ENCODE data around the gene ZPR1.
"Not testable (repeated sequence)": the region's sequence is repeated elsewhere in the genome, so short reads cannot be mapped to it uniquely, and the experiment has no call there.

ZPR1 gene

DNA sequence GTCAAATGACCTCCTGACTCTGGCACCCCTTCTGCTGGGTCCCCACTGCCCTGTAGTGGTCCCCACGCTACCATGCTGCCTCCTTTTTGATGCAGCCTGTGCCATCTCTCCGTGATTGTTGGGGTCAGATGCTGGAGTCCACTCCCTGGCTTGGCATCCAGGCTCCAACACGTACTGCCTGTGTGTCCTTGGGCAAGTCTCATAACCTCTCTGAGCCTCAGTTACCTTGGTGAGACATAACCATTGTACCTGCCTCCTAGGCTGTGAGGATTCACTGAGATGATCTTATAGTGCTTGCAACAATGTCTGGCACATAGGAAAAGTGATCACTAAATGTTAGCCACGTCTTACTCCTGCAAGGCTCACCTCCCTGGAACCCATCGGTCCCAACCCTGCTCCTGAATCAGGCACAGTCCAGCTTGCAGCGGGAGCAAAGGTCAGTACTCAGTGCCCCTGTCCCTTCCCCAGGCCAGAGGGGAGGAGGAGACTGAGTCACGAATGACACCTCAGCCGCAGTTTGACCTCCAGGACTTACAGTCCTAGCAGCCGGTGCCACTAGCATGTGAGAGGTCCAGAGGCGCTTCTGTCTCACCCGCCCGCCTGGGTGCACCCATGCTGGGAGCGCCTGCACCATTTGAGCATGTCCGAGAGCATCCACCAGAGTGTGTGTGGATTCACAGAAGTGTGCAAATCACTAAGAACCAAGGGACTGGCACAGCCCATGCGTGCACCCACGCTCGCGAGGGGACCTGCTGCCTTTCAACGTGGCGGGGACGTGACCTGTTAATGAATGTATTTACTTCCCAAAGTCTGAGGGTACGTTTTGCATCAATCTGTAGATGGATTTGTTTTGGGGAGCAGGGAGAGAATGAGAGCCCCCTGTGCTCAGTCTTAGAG lies 38.3 kb upstream of the ZPR1 start:
- H3K4me3 ChIP-seq (ENCODE audit: low read length), result no peak overlapping the region
- no peak for DNase-seq (ENCODE audit: low read depth, low spot score)

GRCh38 chr11:116825434-116825833 lies 37.6 kb upstream of the ZPR1 start:
- DNase-seq (ENCODE audit: low read depth, low spot score), result no peak

GRCh38 chr11:116823031-116823843 lies 35.4 kb upstream of the ZPR1 start, which contains the start of gene APOA4:
Gene APOA4, minus strand, starts transcription at chr11:116823304. Its CDS starts 113 bp downstream, at chr11:116823191.
- H3K4me3 ChIP-seq (ENCODE audit: low read length), result no peak within 1 kb of the TSS
- DNase-seq (ENCODE audit: low read depth, low spot score), result no peak

More at GRCh38 chr11:116825434-116825833, 37.6 kb upstream of the ZPR1 start:
- no peak overlapping the region for H3K4me3 ChIP-seq (ENCODE audit: low read length)

DNA sequence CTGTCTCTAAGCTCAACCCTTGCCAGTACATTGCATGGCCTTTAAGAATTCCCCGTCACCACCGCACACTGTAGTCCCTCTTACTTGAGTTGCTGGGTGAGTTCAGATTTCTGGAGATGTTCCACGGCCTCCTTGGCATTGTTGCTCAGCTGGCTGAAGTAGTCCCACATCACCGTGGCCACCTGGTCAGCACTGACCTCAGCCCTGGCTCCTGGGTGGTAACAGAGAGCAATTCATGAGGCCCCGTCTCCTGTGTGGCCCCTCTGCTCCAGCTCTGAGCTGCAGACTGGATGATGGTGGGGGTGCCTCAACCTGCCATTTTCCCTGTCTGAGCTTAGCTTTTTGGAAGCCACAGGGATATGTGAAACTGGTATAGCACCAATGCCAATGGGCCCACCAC lies 34.8 kb upstream of the ZPR1 start:
- DNase-seq (ENCODE audit: low read depth, low spot score), result no peak

GRCh38 chr11:116821050-116821918 lies 33.5 kb upstream of the ZPR1 start:
- H3K4me3 ChIP-seq (ENCODE audit: low read length), result no peak overlapping the region
- no peak for DNase-seq (ENCODE audit: low read depth, low spot score)

More for the DNA sequence above, 34.8 kb upstream of the ZPR1 start:
- H3K4me3 ChIP-seq (ENCODE audit: low read length), result no peak overlapping the region

- no peak for DNase-seq (ENCODE audit: low read depth, low spot score)
These were observed 31.2 kb upstream of the ZPR1 start for GRCh38 chr11:116819049-116819448.

GRCh38 chr11:116814502-116814901 lies 26.7 kb upstream of the ZPR1 start:
- no peak for DNase-seq (ENCODE audit: low read depth, low spot score)
- H3K4me3 ChIP-seq (ENCODE audit: low read length), result no peak overlapping the region

More at GRCh38 chr11:116819049-116819448, 31.2 kb upstream of the ZPR1 start:
- no peak overlapping the region for H3K4me3 ChIP-seq (ENCODE audit: low read length)

GRCh38 chr11:116813781-116814471 lies 26.1 kb upstream of the ZPR1 start:
- no peak for DNase-seq (ENCODE audit: low read depth, low spot score)
- no peak overlapping the region for H3K4me3 ChIP-seq (ENCODE audit: low read length)

GRCh38 chr11:116813170-116813569 lies 25.3 kb upstream of the ZPR1 start:
- DNase-seq (ENCODE audit: low read depth, low spot score), result no peak
- no peak overlapping the region for H3K4me3 ChIP-seq (ENCODE audit: low read length)

DNA sequence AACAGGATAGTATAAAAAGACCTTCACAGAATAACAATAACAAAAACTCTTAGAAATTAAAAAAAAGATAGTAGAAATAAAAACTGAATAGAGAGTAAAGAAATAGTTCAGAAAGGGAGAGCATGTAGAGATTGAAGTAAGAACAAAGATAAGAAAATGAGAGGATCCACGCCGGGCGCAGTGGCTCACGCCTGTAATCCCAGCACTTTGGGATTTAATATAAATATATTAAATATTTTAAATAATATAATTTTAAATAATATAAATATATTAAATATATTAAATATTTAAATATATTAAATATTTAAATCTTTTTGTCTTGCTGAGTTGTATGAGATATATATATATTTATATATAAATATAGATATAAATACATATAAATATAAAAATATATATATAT lies 24.3 kb upstream of the ZPR1 start:
- no peak overlapping the region for H3K4me3 ChIP-seq (ENCODE audit: low read length)
- no peak for DNase-seq (ENCODE audit: low read depth, low spot score)

- DNase-seq (ENCODE audit: low read depth, low spot score), result no peak
- H3K4me3 ChIP-seq (ENCODE audit: low read length), result no peak overlapping the region
These were observed 23.4 kb upstream of the ZPR1 start for GRCh38 chr11:116811194-116811593.

DNA sequence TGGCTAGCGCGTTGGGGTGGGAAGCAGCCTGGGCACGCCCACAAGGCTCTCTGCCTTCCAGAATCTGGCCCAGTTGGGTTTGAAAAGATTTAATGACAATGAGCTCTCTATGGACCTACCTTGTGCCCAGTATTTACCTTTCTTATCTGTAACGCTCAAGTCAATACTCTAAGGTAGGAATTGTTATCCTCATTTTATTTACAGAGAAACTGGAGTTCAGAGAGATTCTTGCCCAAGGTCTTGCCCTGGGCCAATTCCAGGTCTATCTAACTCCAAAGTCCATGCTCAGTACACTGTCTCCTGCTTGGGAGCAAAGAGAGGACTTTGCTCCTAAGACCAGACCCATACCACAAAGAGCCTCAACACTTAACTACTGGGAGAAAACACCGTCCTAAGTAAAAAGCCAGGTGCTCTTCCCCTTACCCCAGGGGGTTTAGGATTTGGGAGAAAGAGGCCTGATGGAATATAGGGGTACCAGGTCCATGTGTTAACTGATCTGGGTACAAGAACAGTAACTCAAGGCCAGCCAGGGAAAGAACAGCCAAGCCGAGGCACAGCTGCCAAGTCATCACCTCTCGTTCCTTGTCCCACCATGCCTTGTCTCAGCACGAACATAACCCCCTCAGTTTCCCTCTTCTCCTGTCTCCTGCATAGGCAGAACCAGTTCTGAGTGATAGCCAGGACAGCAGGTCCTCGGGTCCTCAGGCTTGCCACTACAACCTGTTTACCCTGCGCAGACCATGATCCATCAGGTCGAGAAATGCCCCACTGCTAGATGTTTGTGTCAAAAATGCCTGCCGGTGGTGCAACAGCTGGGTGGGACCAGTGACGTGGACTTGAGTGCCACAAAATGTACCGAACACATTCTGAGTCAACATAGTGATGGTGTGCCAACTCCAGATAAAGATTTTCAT lies 20.7 kb upstream of the ZPR1 start:
- H3K4me3 ChIP-seq (ENCODE audit: low read length), result no peak overlapping the region
- DNase-seq (ENCODE audit: low read depth, low spot score), result no peak

- no peak overlapping the region for H3K4me3 ChIP-seq (ENCODE audit: low read length)
- no peak for DNase-seq (ENCODE audit: low read depth, low spot score)
These were observed 19.9 kb upstream of the ZPR1 start for GRCh38 chr11:116807601-116808261.

DNA sequence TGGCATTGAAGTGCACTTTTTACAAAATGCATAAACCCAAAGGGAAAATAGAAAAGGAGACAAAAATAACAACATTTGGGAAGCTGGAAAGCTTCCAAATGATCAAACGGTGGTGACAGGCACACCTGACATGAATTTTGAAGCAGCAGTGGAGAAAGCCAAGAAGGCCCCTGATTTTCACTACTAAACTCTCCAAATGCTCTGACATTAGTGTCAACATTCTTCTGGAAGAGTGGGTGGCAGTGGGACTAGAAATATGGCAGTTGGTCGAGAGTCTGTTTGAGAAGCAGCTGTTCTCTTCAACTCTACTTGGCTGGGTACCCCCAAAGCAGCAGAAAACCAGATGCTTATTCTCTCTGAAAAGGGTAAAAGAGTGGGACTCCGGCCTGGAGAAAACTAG lies 16.2 kb upstream of the ZPR1 start:
- no peak overlapping the region for H3K4me3 ChIP-seq (ENCODE audit: low read length)
- DNase-seq (ENCODE audit: low read depth, low spot score), result no peak

GRCh38 chr11:116801662-116802061 lies 13.8 kb upstream of the ZPR1 start:
- not testable (repeated sequence) for DNase-seq (ENCODE audit: low read depth, low spot score)

DNA sequence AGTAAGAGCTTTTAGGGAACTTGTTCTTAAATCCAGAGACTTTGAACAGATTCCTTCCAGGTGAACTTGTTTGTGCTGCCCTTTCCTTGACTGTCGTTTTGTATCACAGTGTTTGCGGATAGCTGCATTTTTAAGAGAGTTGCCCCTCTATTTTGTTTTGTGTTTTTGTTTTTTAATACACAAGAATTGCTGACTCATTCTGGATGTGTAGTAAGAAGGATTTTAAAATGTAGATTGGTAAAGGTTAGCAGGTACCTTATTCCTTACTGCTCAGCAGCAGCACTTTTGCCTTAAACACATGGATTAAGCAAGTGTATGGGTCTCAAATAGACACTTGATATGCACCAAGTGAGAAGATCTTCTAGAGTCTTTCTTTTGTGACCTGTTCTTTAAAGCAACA lies 12.8 kb upstream of the ZPR1 start:
- H3K4me3 ChIP-seq (ENCODE audit: low read length), result no peak overlapping the region
- DNase-seq (ENCODE audit: low read depth, low spot score), result no peak

More at GRCh38 chr11:116801662-116802061, 13.8 kb upstream of the ZPR1 start:
- not testable (repeated sequence) for H3K4me3 ChIP-seq (ENCODE audit: low read length)

- H3K4me3 ChIP-seq (ENCODE audit: low read length), result no peak overlapping the region
- DNase-seq (ENCODE audit: low read depth, low spot score), result no peak
These were observed 10.5 kb upstream of the ZPR1 start for GRCh38 chr11:116798368-116798767.
